ENCODE measurements around the gene KAT6B.

KAT6B gene

DNA sequence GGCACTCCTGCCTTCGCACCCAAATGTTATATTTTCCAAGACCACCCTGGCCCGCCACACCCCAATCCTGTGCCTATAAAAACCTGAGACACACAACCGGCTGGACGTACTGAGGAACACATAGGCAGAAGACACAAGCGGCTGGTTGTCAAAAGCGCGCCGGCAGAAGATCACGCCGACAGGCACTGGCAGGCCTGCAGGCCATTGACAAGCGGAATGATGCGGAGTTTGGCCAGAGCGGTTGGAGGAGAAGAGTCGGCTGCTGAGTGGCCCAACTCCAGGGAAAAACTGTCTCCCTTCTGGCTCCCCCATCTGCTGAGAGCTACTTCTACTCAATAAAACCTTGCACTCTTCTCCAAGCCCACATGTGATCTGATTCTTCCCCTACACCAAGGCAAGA, 245.4 kb downstream of the KAT6B start:
- Mint-ChIP-seq H3K9me3 (no peaks in the 10 kb centered on the region), H3K27ac (no peak overlapping the region)
- CTCF ChIA-PET: no interaction called here

DNA sequence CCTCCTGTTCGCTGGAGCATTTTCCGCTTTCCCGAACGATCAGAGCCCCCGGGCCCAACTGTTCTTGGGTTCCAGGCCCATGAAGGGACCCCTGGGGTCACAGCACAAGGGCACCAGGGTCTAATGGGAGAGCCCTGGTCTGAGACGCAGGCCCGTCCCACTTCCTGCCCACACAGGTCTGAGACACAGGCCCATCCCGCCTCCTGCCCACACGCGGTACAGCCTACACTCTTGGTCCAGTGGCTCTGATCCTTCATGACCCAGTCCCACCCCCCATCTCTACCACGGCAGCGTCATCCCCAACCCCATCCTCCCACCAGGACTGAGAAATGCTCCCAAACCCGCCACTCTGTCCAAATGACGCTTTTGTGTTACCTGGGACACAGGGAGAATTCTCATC, 246.3 kb downstream of the KAT6B start:
- no peaks in the 10 kb centered on the region for H3K9me3 Mint-ChIP-seq
- H3K4me3 Mint-ChIP-seq: no peak overlapping the region
- H3K36me3 Mint-ChIP-seq: no peaks in the 10 kb centered on the region
- H3K27ac Mint-ChIP-seq: no peak overlapping the region
- H3K27me3 Mint-ChIP-seq: no peaks in the 10 kb centered on the region
- CTCF ChIA-PET: no interaction called here
- DNase-seq: no peak
- peaks cover 5% of the 10 kb centered on the region for H3K4me1 Mint-ChIP-seq

More for the DNA sequence above, 245.4 kb downstream of the KAT6B start:
- H3K4me1 Mint-ChIP-seq: peaks cover 5% of the 10 kb centered on the region
- no peak for DNase-seq
- no peak overlapping the region for H3K4me3 Mint-ChIP-seq
- H3K36me3 Mint-ChIP-seq: no peaks in the 10 kb centered on the region
- H3K27me3 Mint-ChIP-seq: no peaks in the 10 kb centered on the region

- Mint-ChIP-seq H3K27me3 (no peaks in the 10 kb centered on the region), H3K36me3 (no peaks in the 10 kb centered on the region), H3K9me3 (no peaks in the 10 kb centered on the region), H3K4me1 (peaks cover 5% of the 10 kb centered on the region), H3K27ac (no peak overlapping the region), H3K4me3 (no peak overlapping the region)
- CTCF ChIA-PET: no interaction called here
- DNase-seq: no peak
These were observed 247.0 kb downstream of the KAT6B start for GRCh38 chr10:75073442-75073841.

- Mint-ChIP-seq H3K36me3 (no peaks in the 10 kb centered on the region), H3K27me3 (no peaks in the 10 kb centered on the region), H3K9me3 (no peaks in the 10 kb centered on the region), H3K27ac (no peak overlapping the region), H3K4me1 (peaks cover 5% of the 10 kb centered on the region), H3K4me3 (no peak overlapping the region)
- CTCF ChIA-PET: no interaction called here
- DNase-seq: no peak
These were observed 248.5 kb downstream of the KAT6B start for GRCh38 chr10:75074711-75075445.

GRCh38 chr10:75076348-75076747, 249.9 kb downstream of the KAT6B start:
- H3K4me1 Mint-ChIP-seq: peaks cover 5% of the 10 kb centered on the region
- no peak for DNase-seq
- no peak overlapping the region for H3K27ac Mint-ChIP-seq
- H3K4me3 Mint-ChIP-seq: no peak overlapping the region
- no peaks in the 10 kb centered on the region for H3K36me3 Mint-ChIP-seq
- H3K9me3 Mint-ChIP-seq: peaks cover 4% of the 10 kb centered on the region
- CTCF ChIA-PET: no interaction called here
- no peaks in the 10 kb centered on the region for H3K27me3 Mint-ChIP-seq

DNA sequence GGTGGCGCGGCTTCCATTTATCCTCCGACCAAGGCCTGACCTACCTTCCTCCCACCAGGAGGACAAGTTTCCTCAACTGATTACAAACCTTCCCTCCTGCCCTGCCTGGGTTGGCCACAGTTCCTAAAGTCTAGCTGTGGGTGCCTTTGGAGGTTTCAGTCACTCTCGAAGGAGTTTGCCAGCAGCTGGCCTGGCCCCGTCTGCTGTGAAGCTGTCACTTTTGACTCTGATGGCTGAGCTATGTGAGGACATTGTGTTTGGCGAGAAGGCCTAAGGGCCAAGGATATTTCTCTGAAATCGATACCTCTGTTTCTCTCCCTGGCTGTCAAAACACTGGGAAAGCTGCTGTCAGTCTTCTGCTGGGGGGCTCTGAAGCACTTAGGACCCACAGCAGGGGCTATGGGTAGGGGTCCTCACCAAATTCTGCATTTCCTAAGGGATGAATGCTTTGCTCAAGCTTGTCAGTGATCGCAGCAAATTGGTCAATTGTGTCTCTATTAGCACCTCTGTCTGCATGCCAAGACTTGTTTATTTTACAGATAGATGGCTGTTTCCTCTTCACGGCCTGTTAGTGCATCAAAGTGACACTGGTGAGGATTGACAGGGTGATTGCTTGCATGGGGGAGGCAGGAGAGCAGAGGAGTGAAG, 253.2 kb downstream of the KAT6B start:
- no peak for DNase-seq
- Mint-ChIP-seq H3K4me3 (no peak overlapping the region), H3K27me3 (peaks cover 6% of the 10 kb centered on the region), H3K9me3 (peaks cover 5% of the 10 kb centered on the region), H3K4me1 (peaks cover 5% of the 10 kb centered on the region), H3K27ac (no peak overlapping the region), H3K36me3 (no peaks in the 10 kb centered on the region)
- CTCF ChIA-PET: no interaction called here

DNA sequence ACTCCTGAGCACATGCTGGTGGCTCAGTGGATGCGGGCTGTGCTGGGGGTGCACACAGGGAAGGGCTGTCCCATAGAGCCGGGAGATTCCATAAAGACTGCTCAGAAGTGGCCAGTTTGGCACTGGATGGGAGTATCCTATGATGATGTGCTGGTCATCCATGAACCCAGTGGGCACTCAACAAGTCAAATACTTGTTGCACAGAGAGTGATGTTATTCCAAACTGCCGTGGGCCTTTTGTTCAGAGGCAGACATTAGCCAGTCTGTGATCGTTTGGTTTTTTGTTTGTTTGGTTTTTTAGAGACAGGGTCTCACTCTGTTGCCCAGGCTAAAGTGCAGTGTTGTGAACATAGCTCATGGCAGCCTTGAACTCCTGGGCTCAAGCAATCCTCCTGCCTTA, 254.2 kb downstream of the KAT6B start:
- CTCF ChIA-PET: interaction anchor here (0.6 kb wide), 1 partner anchor 804 kb away, joined by 3 read pairs; no protein-coding TSS in a partner anchor
- DNase-seq: no peak
- peaks cover 12% of the 10 kb centered on the region for H3K27me3 Mint-ChIP-seq
- peak overlapping the region; percentile 62 for H3K27ac Mint-ChIP-seq
- H3K4me1 Mint-ChIP-seq: no peaks in the 10 kb centered on the region
- peaks cover 5% of the 10 kb centered on the region for H3K9me3 Mint-ChIP-seq
- no peak overlapping the region for H3K4me3 Mint-ChIP-seq
- no peaks in the 10 kb centered on the region for H3K36me3 Mint-ChIP-seq

- Mint-ChIP-seq H3K9me3 (peaks cover 5% of the 10 kb centered on the region), H3K4me1 (no peaks in the 10 kb centered on the region), H3K36me3 (no peaks in the 10 kb centered on the region), H3K27me3 (peaks cover 12% of the 10 kb centered on the region), H3K4me3 (no peak overlapping the region), H3K27ac (no peak overlapping the region)
- CTCF ChIA-PET: interaction anchor here (0.6 kb wide), 1 partner anchor 58 kb away, joined by 3 read pairs; no protein-coding TSS in a partner anchor
- DNase-seq: no peak
These were observed 255.0 kb downstream of the KAT6B start for GRCh38 chr10:75081379-75081778.
